ENCODE data around the gene CEP104. TPM values are rescaled to one million over a fixed set of nuclear protein-coding genes. Genes with fewer than 3 reads are reported as not detected.
"Not testable (repeated sequence)": the region's sequence is repeated elsewhere in the genome, so short reads cannot be mapped to it uniquely, and the experiment has no call there.

The CEP104 gene
- total and polyA plus RNA-seq, 7 experiments from 2014 or later = 12.7 to 68.0 (median 44.5) TPM

DNA sequence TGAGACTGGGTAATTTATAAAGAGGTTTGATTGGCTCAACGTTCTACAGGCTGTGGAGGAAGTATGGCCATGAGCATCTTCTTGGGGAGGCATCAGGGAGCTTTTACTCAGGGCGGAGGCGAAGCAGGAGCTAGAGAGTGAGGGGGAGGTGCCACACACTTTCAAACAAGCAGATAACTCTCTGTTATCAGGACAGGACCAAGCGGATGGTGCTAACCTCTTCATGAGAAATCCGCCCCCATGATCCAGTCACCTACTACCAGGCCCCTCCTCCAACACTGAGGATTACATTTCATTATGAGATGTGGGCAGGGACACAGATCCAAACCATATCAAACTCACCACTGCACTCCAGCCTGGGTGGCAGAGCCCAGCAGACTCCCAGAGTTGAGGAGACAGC is 49.2 kb downstream of the CEP104 start:
- ATAC-seq (no peak), DNase-seq (no peak)
- ChIA-PET POLR2A (no interaction called here), CTCF (interaction anchor here (1.2 kb wide), 1 partner anchor 9 kb away, joined by 3 read pairs; no protein-coding TSS in a partner anchor)
- intact Hi-C loops (cut with micrococcal nuclease) = no loop called here
- Mint-ChIP-seq H3K27me3 (peaks cover 3 to 32% (median 27%) of the 10 kb centered on the region in 5 donors), H3K9me3 (peaks cover 0 to 2% (median 0%) of the 10 kb centered on the region in 11 donors), H3K36me3 (peaks cover 0 to 4% (median 0%) of the 10 kb centered on the region in 5 donors), H3K4me3 (no peak overlapping the region), H3K4me1 (no peaks in the 10 kb centered on the region), H3K27ac (no peak overlapping the region)
- H3K27ac ChIP-seq (ENCODE audit: low read depth, low read length) = no peak overlapping the region
- no peaks in the 10 kb centered on the region for H3K4me1 ChIP-seq (ENCODE audit: control insufficient read depth in 2 of 2, insufficient read depth in 2 of 2, low read length in 2 of 2)
- no peaks in the 10 kb centered on the region for H3K27me3 ChIP-seq (ENCODE audit: control insufficient read depth in 2 of 2, insufficient read depth in 2 of 2, low read length in 2 of 2)
- H3K4me3 ChIP-seq (ENCODE audit: low read length) = no peak overlapping the region
- H3K9me3 ChIP-seq (ENCODE audit: control insufficient read depth in 2 of 3, low read length in 3 of 3) = no peaks in the 10 kb centered on the region
- no peaks in the 10 kb centered on the region for H3K36me3 ChIP-seq (ENCODE audit: control insufficient read depth in 2 of 3, insufficient read depth in 3 of 3, low read length in 3 of 3)

DNA sequence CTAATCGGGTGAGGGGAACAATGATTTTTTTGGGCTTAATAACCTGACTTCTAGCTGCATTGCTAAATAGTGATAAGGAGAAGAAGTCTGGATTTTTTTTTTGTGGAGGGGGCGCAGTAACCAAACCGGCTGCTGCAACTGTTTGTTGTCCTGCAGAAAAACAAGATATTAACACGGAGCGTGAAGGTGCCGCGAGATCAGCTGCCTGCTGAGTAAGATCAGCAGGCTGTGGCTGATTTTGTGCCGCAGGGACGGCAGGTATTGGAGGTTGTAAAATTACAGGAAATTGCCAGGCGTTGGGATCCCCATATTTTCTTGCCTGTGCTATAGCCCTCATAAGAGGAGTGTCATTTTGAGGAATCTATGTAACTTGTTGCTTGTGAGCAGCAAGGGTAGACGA is 52.0 kb downstream of the CEP104 start:
- ATAC-seq (no peak), DNase-seq (no peak)
- H3K9me3 ChIP-seq (ENCODE audit: control insufficient read depth in 2 of 3, low read length in 3 of 3) = no peaks in the 10 kb centered on the region
- no peak overlapping the region for H3K4me3 Mint-ChIP-seq
- H3K36me3 Mint-ChIP-seq = peaks cover 0 to 4% (median 0%) of the 10 kb centered on the region in 5 donors
- no peak overlapping the region for H3K27ac ChIP-seq (ENCODE audit: low read depth, low read length)
- H3K4me3 ChIP-seq (ENCODE audit: low read length) = no peak overlapping the region
- no peaks in the 10 kb centered on the region for H3K4me1 ChIP-seq (ENCODE audit: control insufficient read depth in 2 of 2, insufficient read depth in 2 of 2, low read length in 2 of 2)
- intact Hi-C loops (cut with micrococcal nuclease) = no loop called here
- no peaks in the 10 kb centered on the region for H3K36me3 ChIP-seq (ENCODE audit: control insufficient read depth in 2 of 3, insufficient read depth in 3 of 3, low read length in 3 of 3)
- H3K27me3 ChIP-seq (ENCODE audit: control insufficient read depth in 2 of 2, insufficient read depth in 2 of 2, low read length in 2 of 2) = no peaks in the 10 kb centered on the region
- H3K27ac Mint-ChIP-seq = no peak overlapping the region
- H3K27me3 Mint-ChIP-seq = peaks cover 12 to 54% (median 38%) of the 10 kb centered on the region in 5 donors
- ChIA-PET CTCF (no interaction called here), POLR2A (no interaction called here)
- peaks cover 0 to 5% (median 3%) of the 10 kb centered on the region in 7 donors for H3K4me1 Mint-ChIP-seq
- H3K9me3 Mint-ChIP-seq = peaks cover 0 to 2% (median 0%) of the 10 kb centered on the region in 11 donors

DNA sequence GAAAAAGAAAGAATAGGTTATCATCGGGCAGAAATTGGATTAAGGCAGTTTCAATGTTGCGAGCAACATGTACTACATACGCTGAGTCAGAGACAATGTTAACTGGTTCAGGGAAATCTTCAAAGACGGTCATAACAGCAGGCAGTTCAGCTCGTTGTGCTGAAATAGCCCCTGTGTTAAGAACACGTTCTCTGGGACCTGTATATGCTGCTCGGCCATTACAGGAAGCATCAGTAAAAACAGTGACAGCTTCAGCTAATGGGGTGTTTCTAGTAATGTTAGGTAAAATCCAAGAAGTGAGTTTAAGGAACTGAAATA is 52.4 kb downstream of the CEP104 start:
- H3K27me3 Mint-ChIP-seq = peaks cover 15 to 54% (median 42%) of the 10 kb centered on the region in 5 donors
- DNase-seq; H3K36me3 ChIP-seq (ENCODE audit: control insufficient read depth in 2 of 3, insufficient read depth in 3 of 3, low read length in 3 of 3); H3K27ac ChIP-seq (ENCODE audit: low read depth, low read length); H3K9me3 ChIP-seq (ENCODE audit: control insufficient read depth in 2 of 3, low read length in 3 of 3); H3K9me3 Mint-ChIP-seq; ATAC-seq; H3K27me3 ChIP-seq (ENCODE audit: control insufficient read depth in 2 of 2, insufficient read depth in 2 of 2, low read length in 2 of 2); intact Hi-C loops (cut with micrococcal nuclease); H3K4me3 ChIP-seq (ENCODE audit: low read length); H3K36me3 Mint-ChIP-seq; H3K4me3 Mint-ChIP-seq; H3K4me1 ChIP-seq (ENCODE audit: control insufficient read depth in 2 of 2, insufficient read depth in 2 of 2, low read length in 2 of 2); POLR2A ChIA-PET; CTCF ChIA-PET; H3K27ac Mint-ChIP-seq; H3K4me1 Mint-ChIP-seq: not testable (repeated sequence)

DNA sequence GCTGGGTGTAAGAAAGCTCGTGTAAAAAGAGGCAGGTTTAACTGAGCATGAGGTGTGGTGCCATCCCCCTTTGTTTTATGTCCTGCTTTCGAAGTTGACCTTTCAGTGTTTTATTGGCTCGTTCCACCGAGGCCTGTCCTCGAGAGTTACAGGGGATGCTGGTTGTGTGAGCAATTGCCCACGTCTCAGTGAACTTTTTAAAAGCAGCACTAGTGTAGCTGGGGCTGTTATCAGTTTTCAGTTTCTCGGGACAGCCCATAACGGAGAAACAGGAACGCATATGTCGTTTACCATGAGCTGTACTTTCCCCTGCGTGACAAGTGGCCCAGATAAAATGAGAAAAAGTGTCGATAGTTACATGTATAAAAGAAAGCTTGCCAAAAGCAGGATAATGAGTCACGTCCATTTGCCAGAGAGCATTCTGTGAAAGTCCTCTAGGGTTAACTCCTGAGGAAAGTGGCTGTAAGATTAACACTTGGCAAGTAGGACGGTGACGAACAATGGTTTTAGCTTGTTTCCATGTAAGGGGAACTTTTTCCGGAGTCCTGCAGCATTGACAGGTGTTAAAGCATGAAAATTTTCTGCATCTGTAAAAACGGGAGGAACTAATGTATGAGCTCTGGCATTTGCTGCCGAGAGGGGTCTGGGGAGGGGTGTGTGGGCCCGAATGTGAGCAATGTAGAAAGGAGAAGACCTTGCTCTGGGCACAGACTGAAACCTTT is 52.9 kb downstream of the CEP104 start:
- Histone ChIP-seq H3K4me3 (ENCODE audit: low read length) (no peak overlapping the region), H3K9me3 (ENCODE audit: control insufficient read depth in 2 of 3, low read length in 3 of 3) (no peaks in the 10 kb centered on the region), H3K4me1 (ENCODE audit: control insufficient read depth in 2 of 2, insufficient read depth in 2 of 2, low read length in 2 of 2) (no peaks in the 10 kb centered on the region), H3K27ac (ENCODE audit: low read depth, low read length) (no peak overlapping the region), H3K36me3 (ENCODE audit: control insufficient read depth in 2 of 3, insufficient read depth in 3 of 3, low read length in 3 of 3) (no peaks in the 10 kb centered on the region), H3K27me3 (ENCODE audit: control insufficient read depth in 2 of 2, insufficient read depth in 2 of 2, low read length in 2 of 2) (no peaks in the 10 kb centered on the region)
- ATAC-seq = no peak
- Mint-ChIP-seq H3K4me1 (peaks cover 0 to 5% (median 3%) of the 10 kb centered on the region in 7 donors), H3K9me3 (peaks cover 0 to 2% (median 0%) of the 10 kb centered on the region in 11 donors), H3K27me3 (peaks cover 15 to 54% (median 42%) of the 10 kb centered on the region in 5 donors), H3K4me3 (no peak overlapping the region), H3K27ac (no peak overlapping the region), H3K36me3 (peaks cover 0 to 4% (median 0%) of the 10 kb centered on the region in 5 donors)
- intact Hi-C loops (cut with micrococcal nuclease) = no loop called here
- no peak for DNase-seq
- ChIA-PET CTCF (interaction anchor here (0.6 kb wide), 1 partner anchor 43 kb away, joined by 5 read pairs; no protein-coding TSS in a partner anchor), POLR2A (no interaction called here)

- intact Hi-C loops (cut with micrococcal nuclease) = loop anchor here in 1 of 2 donors (1.0 kb wide), 1 partner anchor 24 kb away; no protein-coding TSS in a partner anchor
- H3K36me3 ChIP-seq (ENCODE audit: control insufficient read depth in 2 of 3, insufficient read depth in 3 of 3, low read length in 3 of 3); H3K27ac Mint-ChIP-seq; DNase-seq; H3K4me3 ChIP-seq (ENCODE audit: low read length); ATAC-seq; H3K27me3 ChIP-seq (ENCODE audit: control insufficient read depth in 2 of 2, insufficient read depth in 2 of 2, low read length in 2 of 2); H3K9me3 ChIP-seq (ENCODE audit: control insufficient read depth in 2 of 3, low read length in 3 of 3); H3K4me1 ChIP-seq (ENCODE audit: control insufficient read depth in 2 of 2, insufficient read depth in 2 of 2, low read length in 2 of 2); H3K9me3 Mint-ChIP-seq; H3K36me3 Mint-ChIP-seq; H3K27ac ChIP-seq (ENCODE audit: low read depth, low read length); POLR2A ChIA-PET; H3K4me3 Mint-ChIP-seq: not testable (repeated sequence)
- peaks cover 15 to 50% (median 39%) of the 10 kb centered on the region in 5 donors for H3K27me3 Mint-ChIP-seq
- CTCF ChIA-PET = interaction anchor here (0.6 to 0.9 kb wide), 2 partner anchors 348 to 1999 kb away, joined by 3 to 4 read pairs; no protein-coding TSS in a partner anchor
- H3K4me1 Mint-ChIP-seq = peaks cover 8 to 16% (median 13%) of the 10 kb centered on the region in 7 donors
Measured at GRCh38 chr1:3800795-3801194, 56.2 kb downstream of the CEP104 start.

- H3K4me1 ChIP-seq (ENCODE audit: control insufficient read depth in 2 of 2, insufficient read depth in 2 of 2, low read length in 2 of 2) = peaks cover 12% of the 10 kb centered on the region in 2 donors
- no peak overlapping the region for H3K4me3 Mint-ChIP-seq
- intact Hi-C loops (cut with micrococcal nuclease) = loop anchor here in 1 of 2 donors (5.0 kb wide), 1 partner anchor 1668 kb away; no protein-coding TSS in a partner anchor
- no peaks in the 10 kb centered on the region for H3K27me3 ChIP-seq (ENCODE audit: control insufficient read depth in 2 of 2, insufficient read depth in 2 of 2, low read length in 2 of 2)
- no peaks in the 10 kb centered on the region for H3K9me3 ChIP-seq (ENCODE audit: control insufficient read depth in 2 of 3, low read length in 3 of 3)
- H3K36me3 ChIP-seq (ENCODE audit: control insufficient read depth in 2 of 3, insufficient read depth in 3 of 3, low read length in 3 of 3) = no peaks in the 10 kb centered on the region
- no peaks in the 10 kb centered on the region for H3K9me3 Mint-ChIP-seq
- no peak overlapping the region for H3K4me3 ChIP-seq (ENCODE audit: low read length)
- peaks cover 8 to 20% (median 18%) of the 10 kb centered on the region in 7 donors for H3K4me1 Mint-ChIP-seq
- H3K27ac Mint-ChIP-seq = no peak overlapping the region
- ChIA-PET POLR2A (no interaction called here), CTCF (no interaction called here)
- H3K36me3 Mint-ChIP-seq = peaks cover 0 to 8% (median 3%) of the 10 kb centered on the region in 5 donors
- no peak for DNase-seq
- no peak overlapping the region for H3K27ac ChIP-seq (ENCODE audit: low read depth, low read length)
- no peak for ATAC-seq
- peaks cover 15 to 46% (median 35%) of the 10 kb centered on the region in 5 donors for H3K27me3 Mint-ChIP-seq
Measured at GRCh38 chr1:3799976-3800685, 56.9 kb downstream of the CEP104 start.
